HG03095 (cell line): ENCODE measurements around the gene NECTIN2.
"Not testable (repeated sequence)": the region's sequence is repeated elsewhere in the genome, so short reads cannot be mapped to it uniquely, and the experiment has no call there.

Source experiments
- ATAC-seq: cut with Tn5 transposase; IDR thresholded peaks from one replicate; pipeline ENCODE4 v1.9.1; 2021; ENCODE audit warnings: moderate library complexity; ENCODE audit not compliant: unreplicated experiment

Gene NECTIN2

GRCh38 chr19:44816301-44816700, 29.8 kb upstream of the NECTIN2 start:
- ATAC-seq: no peak

DNA sequence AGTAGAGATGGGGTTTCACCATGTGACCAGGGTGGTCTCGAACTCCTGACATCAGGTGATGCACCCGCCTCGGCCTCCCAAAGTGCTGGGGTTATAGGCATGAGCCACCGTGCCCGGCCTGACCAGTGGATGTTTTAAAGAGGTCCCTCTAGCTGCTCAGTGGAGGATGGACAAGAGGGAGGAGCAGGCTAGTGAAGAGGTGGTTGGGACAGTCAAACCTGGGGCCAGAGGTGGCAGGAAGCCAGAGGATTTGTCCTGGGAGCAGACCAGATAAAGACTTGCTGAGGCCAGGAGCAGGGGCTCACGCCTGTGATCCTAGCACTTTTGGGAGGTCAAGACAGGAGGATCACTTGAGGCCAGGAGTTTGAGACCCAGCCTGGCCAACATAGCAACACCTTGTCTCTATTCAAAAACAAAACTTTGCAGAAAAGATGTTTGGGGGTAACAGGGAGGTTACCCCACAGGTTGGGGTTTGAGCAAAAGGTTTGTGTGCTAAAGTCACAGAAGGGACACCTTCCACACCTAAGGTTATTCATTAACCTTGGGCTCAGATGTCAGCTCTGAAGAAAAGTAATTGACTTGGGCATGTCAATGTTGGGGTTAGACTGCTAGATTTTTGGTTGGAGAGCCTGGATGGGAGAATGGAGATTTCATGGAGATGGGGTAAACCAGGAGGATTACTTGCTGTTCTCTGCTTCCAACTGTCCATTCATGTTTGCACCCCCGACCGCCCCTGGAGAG, 28.2 kb upstream of the NECTIN2 start:
- ATAC-seq: no peak

DNA sequence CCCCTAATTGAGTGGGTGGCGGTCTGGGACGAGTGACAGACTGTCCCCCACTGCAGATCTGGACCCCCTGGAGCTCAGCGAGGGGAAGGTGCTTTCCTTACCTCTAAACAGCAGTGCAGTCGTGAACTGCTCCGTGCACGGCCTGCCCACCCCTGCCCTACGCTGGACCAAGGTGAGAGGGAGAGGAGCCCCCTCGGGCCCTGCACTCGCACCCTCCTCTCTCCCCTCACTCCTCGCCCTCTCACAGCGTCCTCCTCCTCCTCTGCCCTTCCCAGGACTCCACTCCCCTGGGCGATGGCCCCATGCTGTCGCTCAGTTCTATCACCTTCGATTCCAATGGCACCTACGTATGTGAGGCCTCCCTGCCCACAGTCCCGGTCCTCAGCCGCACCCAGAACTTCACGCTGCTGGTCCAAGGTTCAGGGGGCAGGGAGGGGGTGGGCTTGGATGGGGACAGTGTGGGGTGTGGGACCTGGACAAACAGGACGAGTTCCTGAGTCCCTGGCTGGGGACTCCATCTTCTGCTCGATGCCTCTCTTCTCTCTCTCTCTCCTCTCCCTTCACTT, 27.5 kb upstream of the NECTIN2 start:
- no peak for ATAC-seq

- no peak for ATAC-seq
Observed at GRCh38 chr19:44819246-44819832, 26.8 kb upstream of the NECTIN2 start.

DNA sequence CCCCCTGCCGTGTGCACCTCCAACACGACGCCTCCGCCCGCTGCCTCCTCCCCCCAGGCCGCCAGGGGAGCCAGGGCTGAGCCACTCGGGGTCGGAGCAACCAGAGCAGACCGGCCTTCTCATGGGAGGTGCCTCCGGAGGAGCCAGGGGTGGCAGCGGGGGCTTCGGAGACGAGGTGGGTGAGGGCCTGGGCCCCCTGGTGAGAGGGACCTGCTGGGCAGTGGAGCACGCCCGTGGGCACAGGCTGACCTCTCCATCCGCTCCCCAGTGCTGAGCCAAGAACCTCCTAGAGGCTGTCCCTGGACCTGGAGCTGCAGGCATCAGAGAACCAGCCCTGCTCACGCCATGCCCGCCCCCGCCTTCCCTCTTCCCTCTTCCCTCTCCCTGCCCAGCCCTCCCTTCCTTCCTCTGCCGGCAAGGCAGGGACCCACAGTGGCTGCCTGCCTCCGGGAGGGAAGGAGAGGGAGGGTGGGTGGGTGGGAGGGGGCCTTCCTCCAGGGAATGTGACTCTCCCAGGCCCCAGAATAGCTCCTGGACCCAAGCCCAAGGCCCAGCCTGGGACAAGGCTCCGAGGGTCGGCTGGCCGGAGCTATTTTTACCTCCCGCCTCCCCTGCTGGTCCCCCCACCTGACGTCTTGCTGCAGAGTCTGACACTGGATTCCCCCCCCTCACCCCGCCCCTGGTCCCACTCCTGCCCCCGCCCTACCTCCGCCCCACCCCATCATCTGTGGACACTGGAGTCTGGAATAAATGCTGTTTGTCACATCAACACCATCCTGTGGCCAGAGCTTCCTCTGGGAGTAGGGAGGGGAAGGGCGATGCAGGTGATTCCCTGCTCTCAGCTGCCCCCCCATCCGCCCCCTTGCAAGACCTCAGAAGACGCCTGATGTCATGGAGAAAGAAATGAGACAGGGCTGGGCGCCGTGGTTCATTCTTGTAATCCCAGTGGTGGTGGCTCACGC, 25.2 kb upstream of the NECTIN2 start:
- no peak for ATAC-seq

- ATAC-seq: no peak
Observed at GRCh38 chr19:44822177-44822576, 23.9 kb upstream of the NECTIN2 start.

- ATAC-seq: no peak
Observed at GRCh38 chr19:44822670-44823372, 23.3 kb upstream of the NECTIN2 start.

- no peak for ATAC-seq
Observed at GRCh38 chr19:44823373-44823698, 22.8 kb upstream of the NECTIN2 start.

DNA sequence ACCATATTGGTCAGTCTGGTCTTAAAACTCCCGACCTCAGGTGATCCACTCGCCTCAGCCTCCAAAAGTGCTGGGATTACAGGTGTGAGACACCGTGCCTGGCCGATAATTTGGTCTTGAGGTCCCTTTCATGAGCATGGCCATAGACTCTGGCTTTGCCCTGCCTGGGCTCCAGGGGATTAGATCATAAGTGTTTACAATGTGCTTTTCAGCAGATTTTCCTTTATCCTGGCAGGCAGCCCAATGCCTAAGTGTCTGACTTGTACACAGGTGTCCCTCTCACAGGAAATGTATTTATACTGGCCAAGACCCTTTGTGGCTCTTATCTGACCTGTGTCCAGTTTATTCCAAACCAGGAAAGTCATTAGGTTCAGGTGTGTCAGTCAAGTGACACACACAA, 21.3 kb upstream of the NECTIN2 start:
- ATAC-seq: no peak

DNA sequence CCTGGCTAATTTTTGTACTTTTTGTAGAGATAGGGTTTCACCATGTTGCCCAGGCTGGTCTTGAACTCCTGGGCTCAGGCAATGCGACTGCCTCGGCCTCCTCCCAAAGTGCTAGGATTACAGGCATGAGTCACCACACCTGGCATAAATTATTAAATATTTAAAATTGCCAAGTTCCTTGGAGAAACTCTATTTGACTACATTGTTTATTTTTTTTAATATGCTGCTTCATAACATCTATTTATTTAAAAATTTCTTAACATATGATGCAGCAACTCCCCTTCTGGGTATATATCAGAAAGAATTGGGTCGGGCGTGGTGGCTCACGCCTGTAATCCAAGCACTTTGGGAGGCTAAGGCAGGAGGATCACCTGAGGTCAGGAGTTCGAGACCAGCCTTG, 13.2 kb upstream of the NECTIN2 start:
- ATAC-seq: not testable (repeated sequence)

DNA sequence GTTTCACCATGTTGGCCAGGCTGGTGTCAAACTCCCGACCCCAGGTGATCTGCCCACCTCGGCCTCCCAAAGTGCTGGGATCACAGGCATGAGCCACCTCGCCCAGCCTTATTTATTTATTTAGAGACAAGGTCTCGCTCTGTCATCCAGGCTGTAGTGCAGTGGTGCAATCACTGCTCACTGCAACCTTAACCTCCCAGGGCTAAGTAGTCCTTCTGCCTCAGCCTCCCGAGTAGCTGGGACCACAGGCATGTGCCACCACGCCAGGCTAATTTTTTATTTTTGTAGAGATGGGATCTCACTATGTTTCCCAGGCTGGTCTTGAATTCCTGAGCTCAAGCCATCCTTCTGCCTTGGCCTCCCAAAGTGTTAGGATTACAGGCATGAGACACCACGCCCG, 11.7 kb upstream of the NECTIN2 start:
- not testable (repeated sequence) for ATAC-seq

DNA sequence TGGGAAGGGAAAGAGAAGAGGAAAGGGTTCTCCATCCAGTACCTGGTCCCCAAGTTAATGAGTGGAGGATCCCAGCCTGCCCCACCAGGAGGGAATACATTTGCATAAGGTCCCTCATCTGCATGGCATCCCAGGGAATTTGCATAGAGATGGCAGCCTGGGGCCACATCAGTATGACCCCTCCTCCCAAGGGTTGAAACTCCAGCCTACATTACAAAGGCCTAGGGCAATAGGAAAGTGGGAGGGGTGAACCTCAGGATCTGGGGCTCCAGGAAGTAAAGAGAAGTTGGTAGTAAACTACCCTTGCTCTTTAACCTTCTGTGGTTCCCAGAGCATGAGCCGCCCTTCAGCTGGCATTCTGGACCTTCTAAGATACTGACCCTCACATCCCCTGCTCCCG, 6.8 kb upstream of the NECTIN2 start:
- ATAC-seq: no peak

DNA sequence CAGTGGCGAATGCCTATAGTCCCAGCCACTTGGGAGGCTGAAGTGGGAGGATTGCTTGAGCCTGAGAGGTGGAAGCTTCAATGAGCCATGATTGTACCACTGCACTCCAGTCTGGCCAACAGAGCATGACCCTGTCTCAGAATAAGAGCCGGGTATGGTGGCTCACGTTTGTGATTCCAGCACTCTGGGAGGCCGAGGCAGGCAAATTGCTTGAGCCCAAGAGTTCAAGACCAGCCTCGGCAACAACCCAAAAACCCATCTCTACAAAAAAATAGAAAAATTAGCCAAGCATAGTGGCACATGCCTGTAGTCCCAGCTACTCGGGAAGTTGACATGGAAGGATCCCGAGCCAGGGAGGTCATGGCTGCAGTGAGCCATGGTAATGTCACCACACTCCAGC, 5.3 kb upstream of the NECTIN2 start:
- no peak for ATAC-seq

GRCh38 chr19:44841231-44841630, 4.9 kb upstream of the NECTIN2 start:
- ATAC-seq: no peak

DNA sequence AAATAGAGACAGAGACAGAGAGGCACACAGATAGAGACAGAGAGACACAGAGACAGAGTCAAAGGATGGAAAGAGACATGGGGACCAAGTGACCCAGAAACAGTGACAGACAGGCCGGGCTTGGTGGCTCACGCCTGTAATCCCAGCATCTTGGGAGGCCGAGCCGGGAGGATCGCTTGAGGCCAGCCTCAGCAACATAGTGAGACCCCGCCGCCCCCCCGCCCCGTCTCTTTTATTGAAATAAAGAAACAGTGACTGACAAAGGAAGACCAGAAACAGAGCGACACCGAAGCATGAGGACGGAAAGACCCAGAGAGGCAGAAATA, 848 bp upstream of the NECTIN2 start:
- no peak for ATAC-seq

DNA sequence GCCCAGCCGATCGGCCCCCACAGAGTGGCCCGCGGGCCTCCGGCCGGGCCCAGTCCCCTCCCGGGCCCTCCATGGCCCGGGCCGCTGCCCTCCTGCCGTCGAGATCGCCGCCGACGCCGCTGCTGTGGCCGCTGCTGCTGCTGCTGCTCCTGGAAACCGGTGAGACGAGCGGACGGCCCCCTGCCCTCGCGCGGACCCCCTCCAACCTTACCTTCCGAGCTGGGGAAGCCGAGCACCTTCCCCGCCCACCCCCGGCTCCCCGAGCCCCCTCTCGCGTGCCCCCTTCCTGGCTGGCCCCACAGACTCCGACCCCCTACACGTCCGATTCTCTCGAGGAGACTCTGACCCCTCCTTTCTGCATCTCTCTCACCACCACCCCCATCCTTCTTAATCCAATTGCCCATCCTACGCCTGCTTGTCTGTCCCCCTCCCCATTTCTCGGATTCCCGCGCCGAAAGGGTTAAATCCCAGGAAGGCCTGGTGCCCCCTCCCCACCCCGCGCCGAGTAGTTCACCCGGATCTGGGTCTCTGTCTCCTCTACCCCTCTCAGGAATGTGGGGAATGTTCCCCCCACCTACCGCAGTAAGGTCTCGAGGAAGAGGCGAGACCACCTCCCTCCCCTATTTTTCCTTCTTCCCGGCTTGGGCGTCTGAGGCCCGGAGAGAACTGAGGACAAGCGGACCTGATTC, 502 bp downstream of the NECTIN2 start:
- ATAC-seq: no peak

GRCh38 chr19:44847144-44848035, 1.3 kb downstream of the NECTIN2 start:
- no peak for ATAC-seq

GRCh38 chr19:44848036-44848811, 2.1 kb downstream of the NECTIN2 start:
- ATAC-seq: no peak
